HEK293 (cell line): ENCODE results near the gene SCAF1.
A peak's percentile ranks its signal among the peaks of the same experiment; 100 is the strongest.

Experiments used
- FEZF1 ChIP-seq: fragments of 450-650 bp; formaldehyde crosslinking; IDR thresholded peaks from 2 replicates; pipeline ENCODE4 v1.5.1; 2016; ENCODE audit warnings: missing biosample characterization, missing genetic modification characterization
- GLI4 ChIP-seq: fragments of 450-650 bp; formaldehyde crosslinking; IDR thresholded peaks from 2 replicates; pipeline ENCODE4 v1.5.1; 2016; ENCODE audit warnings: missing biosample characterization, missing genetic modification characterization
- KLF16 ChIP-seq: fragments of 450-650 bp; formaldehyde crosslinking; IDR thresholded peaks from 2 replicates; pipeline ENCODE4 v1.5.1; 2017; ENCODE audit warnings: missing biosample characterization, missing genetic modification characterization
- KLF9 ChIP-seq: fragments of 450-650 bp; formaldehyde crosslinking; IDR thresholded peaks from 2 replicates; pipeline ENCODE4 v1.5.1; 2016; ENCODE audit warnings: missing biosample characterization, missing genetic modification characterization, low read depth
- RBAK ChIP-seq: fragments of 450-650 bp; formaldehyde crosslinking; IDR thresholded peaks from 2 replicates; pipeline ENCODE4 v1.5.1; 2016; ENCODE audit warnings: missing biosample characterization, missing genetic modification characterization
- REST ChIP-seq: fragments of 450-650 bp; formaldehyde crosslinking; IDR thresholded peaks from 2 replicates; pipeline ENCODE4 v1.5.1; 2016; ENCODE audit warnings: missing biosample characterization, missing genetic modification characterization
- SALL2 ChIP-seq: fragments of 450-650 bp; formaldehyde crosslinking; IDR thresholded peaks from 2 replicates; pipeline ENCODE4 v1.5.0; 2017; ENCODE audit warnings: missing biosample characterization, mild to moderate bottlenecking, missing genetic modification characterization, borderline replicate concordance
- ZBTB6 ChIP-seq: fragments of 450-650 bp; formaldehyde crosslinking; IDR thresholded peaks from 2 replicates; pipeline ENCODE4 v1.5.1; 2017; ENCODE audit warnings: missing biosample characterization, missing genetic modification characterization
- ZFP37 ChIP-seq: fragments of 450-650 bp; formaldehyde crosslinking; IDR thresholded peaks from 2 replicates; pipeline ENCODE4 v1.5.1; 2016; ENCODE audit warnings: missing biosample characterization, missing genetic modification characterization
- ZNF10 ChIP-seq: fragments of 450-650 bp; formaldehyde crosslinking; IDR thresholded peaks from 2 replicates; pipeline ENCODE4 v1.5.1; 2017; ENCODE audit warnings: missing biosample characterization, missing genetic modification characterization
- ZNF121 ChIP-seq: fragments of 450-650 bp; formaldehyde crosslinking; IDR thresholded peaks from 2 replicates; pipeline ENCODE4 v1.5.1; 2016; ENCODE audit warnings: missing biosample characterization, missing genetic modification characterization
- ZNF202 ChIP-seq: fragments of 450-650 bp; formaldehyde crosslinking; IDR thresholded peaks from 2 replicates; pipeline ENCODE4 v1.5.1; 2016; ENCODE audit warnings: missing biosample characterization, missing genetic modification characterization, borderline replicate concordance
- ZNF513 ChIP-seq: fragments of 450-650 bp; IDR thresholded peaks from 2 replicates; pipeline ENCODE4 v1.5.1; 2018; ENCODE audit warnings: missing biosample characterization, missing genetic modification characterization
- ZNF514 ChIP-seq: fragments of 450-650 bp; formaldehyde crosslinking; IDR thresholded peaks from 2 replicates; pipeline ENCODE4 v1.5.1; 2016; ENCODE audit warnings: missing biosample characterization, missing genetic modification characterization
- ZNF548 ChIP-seq: fragments of 450-650 bp; formaldehyde crosslinking; IDR thresholded peaks from 2 replicates; pipeline ENCODE4 v1.5.1; 2016; ENCODE audit warnings: missing biosample characterization, missing genetic modification characterization
- ZNF549 ChIP-seq: fragments of 450-650 bp; IDR thresholded peaks from 2 replicates; pipeline ENCODE4 v1.5.1; 2018; ENCODE audit warnings: missing biosample characterization, missing genetic modification characterization, mild to moderate bottlenecking, inconsistent platforms, moderate library complexity
- ZNF677 ChIP-seq: fragments of 450-650 bp; IDR thresholded peaks from 2 replicates; pipeline ENCODE4 v1.5.0; 2018; ENCODE audit warnings: missing biosample characterization, mild to moderate bottlenecking, missing genetic modification characterization, moderate library complexity
- ZNF707 ChIP-seq: fragments of 450-650 bp; formaldehyde crosslinking; IDR thresholded peaks from 2 replicates; pipeline ENCODE4 v1.5.1; 2016; ENCODE audit warnings: missing biosample characterization, missing genetic modification characterization
- TF ChIP-seq, protein P1 (sequence below): fragments of 450-650 bp; formaldehyde crosslinking; IDR thresholded peaks from 2 replicates; pipeline ENCODE4 v1.5.1; 2016; ENCODE audit warnings: missing biosample characterization, missing genetic modification characterization
- TF ChIP-seq, protein P2 (sequence below): fragments of 450-650 bp; formaldehyde crosslinking; IDR thresholded peaks from 2 replicates; pipeline ENCODE4 v1.5.1; 2017; ENCODE audit warnings: missing biosample characterization, missing genetic modification characterization
- TF ChIP-seq, protein P3 (sequence below): fragments of 450-650 bp; formaldehyde crosslinking; IDR thresholded peaks from 2 replicates; pipeline ENCODE4 v1.5.1; 2016; ENCODE audit warnings: missing biosample characterization, missing genetic modification characterization
- TF ChIP-seq, protein P4 (sequence below): fragments of 450-650 bp; formaldehyde crosslinking; IDR thresholded peaks from 2 replicates; pipeline ENCODE4 v1.5.1; 2016; ENCODE audit warnings: missing biosample characterization, missing genetic modification characterization
- TF ChIP-seq, protein P5 (sequence below): fragments of 450-650 bp; formaldehyde crosslinking; conservative IDR thresholded peaks from 2 replicates; pipeline ENCODE4 v1.5.1; 2016; ENCODE audit warnings: low read depth, missing biosample characterization, missing genetic modification characterization

SCAF1 gene

DNA sequence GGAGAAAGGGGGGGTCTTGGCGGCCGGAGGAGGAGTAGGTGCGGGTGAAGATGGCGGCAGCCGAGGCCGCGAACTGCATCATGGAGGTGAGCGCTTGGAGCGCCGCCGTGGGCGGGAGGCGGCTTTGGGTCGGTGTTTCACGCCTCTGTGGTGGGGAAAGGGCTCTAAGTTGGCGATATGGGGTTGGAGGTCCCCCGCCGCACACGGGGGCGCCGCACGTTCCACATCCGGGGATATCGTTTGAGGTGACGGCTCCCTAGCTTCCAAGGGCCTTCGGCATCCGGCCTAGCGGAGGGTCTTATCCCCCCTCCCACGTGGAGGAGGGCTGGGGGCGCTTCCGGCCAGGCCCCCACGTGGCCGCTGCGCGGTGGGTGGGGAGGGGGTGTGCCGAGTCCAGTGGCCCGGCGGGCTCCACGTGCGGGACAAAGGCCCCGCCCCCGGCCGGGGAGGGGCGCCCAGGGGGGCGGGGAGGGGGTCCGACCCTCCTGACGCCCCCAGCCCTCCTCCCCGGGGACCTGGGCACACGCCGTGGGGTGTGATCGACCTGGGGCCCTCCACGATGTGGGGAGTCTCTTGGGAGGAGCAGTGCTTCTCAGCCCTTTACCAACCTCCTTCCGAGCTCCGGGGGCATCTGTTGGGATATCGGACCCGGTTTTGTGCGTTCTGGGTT, 35.4 kb downstream of the SCAF1 start, which contains the start of gene PRMT1 (continued):
- TF ChIP-seq, protein P1, sequence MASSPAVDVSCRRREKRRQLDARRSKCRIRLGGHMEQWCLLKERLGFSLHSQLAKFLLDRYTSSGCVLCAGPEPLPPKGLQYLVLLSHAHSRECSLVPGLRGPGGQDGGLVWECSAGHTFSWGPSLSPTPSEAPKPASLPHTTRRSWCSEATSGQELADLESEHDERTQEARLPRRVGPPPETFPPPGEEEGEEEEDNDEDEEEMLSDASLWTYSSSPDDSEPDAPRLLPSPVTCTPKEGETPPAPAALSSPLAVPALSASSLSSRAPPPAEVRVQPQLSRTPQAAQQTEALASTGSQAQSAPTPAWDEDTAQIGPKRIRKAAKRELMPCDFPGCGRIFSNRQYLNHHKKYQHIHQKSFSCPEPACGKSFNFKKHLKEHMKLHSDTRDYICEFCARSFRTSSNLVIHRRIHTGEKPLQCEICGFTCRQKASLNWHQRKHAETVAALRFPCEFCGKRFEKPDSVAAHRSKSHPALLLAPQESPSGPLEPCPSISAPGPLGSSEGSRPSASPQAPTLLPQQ (tag by site-specific recombination), result peak; percentile 80; the same call in 1 of the 2 replicates
- TF ChIP-seq ZNF202, result no peak
- no peak for TF ChIP-seq RBAK (tag by site-specific recombination)
- TF ChIP-seq KLF16 (tag by site-specific recombination), result peak; percentile 99
- no peak for TF ChIP-seq GLI4 (tag by site-specific recombination)
- TF ChIP-seq ZNF10 (tag by site-specific recombination), result no peak
- TF ChIP-seq, protein P2, sequence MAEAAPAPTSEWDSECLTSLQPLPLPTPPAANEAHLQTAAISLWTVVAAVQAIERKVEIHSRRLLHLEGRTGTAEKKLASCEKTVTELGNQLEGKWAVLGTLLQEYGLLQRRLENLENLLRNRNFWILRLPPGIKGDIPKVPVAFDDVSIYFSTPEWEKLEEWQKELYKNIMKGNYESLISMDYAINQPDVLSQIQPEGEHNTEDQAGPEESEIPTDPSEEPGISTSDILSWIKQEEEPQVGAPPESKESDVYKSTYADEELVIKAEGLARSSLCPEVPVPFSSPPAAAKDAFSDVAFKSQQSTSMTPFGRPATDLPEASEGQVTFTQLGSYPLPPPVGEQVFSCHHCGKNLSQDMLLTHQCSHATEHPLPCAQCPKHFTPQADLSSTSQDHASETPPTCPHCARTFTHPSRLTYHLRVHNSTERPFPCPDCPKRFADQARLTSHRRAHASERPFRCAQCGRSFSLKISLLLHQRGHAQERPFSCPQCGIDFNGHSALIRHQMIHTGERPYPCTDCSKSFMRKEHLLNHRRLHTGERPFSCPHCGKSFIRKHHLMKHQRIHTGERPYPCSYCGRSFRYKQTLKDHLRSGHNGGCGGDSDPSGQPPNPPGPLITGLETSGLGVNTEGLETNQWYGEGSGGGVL, result peak; percentile 77
- TF ChIP-seq ZBTB6 (tag by site-specific recombination), result 0 out of 2 replicates have a peak, but pooled peaks have one; percentile 34
- 0 out of 2 replicates have a peak, but pooled peaks have one; percentile 19 for TF ChIP-seq FEZF1 (tag by site-specific recombination)
- no peak for TF ChIP-seq ZNF514 (tag by site-specific recombination)
- TF ChIP-seq KLF9 (tag by site-specific recombination), result peak; percentile 99
- TF ChIP-seq, protein P3, sequence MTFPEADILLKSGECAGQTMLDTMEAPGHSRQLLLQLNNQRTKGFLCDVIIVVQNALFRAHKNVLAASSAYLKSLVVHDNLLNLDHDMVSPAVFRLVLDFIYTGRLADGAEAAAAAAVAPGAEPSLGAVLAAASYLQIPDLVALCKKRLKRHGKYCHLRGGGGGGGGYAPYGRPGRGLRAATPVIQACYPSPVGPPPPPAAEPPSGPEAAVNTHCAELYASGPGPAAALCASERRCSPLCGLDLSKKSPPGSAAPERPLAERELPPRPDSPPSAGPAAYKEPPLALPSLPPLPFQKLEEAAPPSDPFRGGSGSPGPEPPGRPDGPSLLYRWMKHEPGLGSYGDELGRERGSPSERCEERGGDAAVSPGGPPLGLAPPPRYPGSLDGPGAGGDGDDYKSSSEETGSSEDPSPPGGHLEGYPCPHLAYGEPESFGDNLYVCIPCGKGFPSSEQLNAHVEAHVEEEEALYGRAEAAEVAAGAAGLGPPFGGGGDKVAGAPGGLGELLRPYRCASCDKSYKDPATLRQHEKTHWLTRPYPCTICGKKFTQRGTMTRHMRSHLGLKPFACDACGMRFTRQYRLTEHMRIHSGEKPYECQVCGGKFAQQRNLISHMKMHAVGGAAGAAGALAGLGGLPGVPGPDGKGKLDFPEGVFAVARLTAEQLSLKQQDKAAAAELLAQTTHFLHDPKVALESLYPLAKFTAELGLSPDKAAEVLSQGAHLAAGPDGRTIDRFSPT, result no peak
- peak; percentile 29; the same call in 1 of the 2 replicates for TF ChIP-seq ZFP37 (tag by site-specific recombination)
- TF ChIP-seq, protein P4, sequence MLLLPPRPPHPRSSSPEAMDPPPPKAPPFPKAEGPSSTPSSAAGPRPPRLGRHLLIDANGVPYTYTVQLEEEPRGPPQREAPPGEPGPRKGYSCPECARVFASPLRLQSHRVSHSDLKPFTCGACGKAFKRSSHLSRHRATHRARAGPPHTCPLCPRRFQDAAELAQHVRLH (tag by site-specific recombination), result peak; percentile 74; the same call in 1 of the 2 replicates
- TF ChIP-seq ZNF549 (tag by site-specific recombination), result no peak
- no peak for TF ChIP-seq ZNF677
- TF ChIP-seq, protein P5, sequence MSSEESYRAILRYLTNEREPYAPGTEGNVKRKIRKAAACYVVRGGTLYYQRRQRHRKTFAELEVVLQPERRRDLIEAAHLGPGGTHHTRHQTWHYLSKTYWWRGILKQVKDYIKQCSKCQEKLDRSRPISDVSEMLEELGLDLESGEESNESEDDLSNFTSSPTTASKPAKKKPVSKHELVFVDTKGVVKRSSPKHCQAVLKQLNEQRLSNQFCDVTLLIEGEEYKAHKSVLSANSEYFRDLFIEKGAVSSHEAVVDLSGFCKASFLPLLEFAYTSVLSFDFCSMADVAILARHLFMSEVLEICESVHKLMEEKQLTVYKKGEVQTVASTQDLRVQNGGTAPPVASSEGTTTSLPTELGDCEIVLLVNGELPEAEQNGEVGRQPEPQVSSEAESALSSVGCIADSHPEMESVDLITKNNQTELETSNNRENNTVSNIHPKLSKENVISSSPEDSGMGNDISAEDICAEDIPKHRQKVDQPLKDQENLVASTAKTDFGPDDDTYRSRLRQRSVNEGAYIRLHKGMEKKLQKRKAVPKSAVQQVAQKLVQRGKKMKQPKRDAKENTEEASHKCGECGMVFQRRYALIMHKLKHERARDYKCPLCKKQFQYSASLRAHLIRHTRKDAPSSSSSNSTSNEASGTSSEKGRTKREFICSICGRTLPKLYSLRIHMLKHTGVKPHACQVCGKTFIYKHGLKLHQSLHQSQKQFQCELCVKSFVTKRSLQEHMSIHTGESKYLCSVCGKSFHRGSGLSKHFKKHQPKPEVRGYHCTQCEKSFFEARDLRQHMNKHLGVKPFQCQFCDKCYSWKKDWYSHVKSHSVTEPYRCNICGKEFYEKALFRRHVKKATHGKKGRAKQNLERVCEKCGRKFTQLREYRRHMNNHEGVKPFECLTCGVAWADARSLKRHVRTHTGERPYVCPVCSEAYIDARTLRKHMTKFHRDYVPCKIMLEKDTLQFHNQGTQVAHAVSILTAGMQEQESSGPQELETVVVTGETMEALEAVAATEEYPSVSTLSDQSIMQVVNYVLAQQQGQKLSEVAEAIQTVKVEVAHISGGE (tag by site-specific recombination), result peak; percentile 62; the same call in 1 of the 2 replicates
- no peak for TF ChIP-seq ZNF121 (tag by site-specific recombination)
- TF ChIP-seq SALL2 (tag by site-specific recombination), result no peak
- TF ChIP-seq ZNF548, result no peak
- no peak for TF ChIP-seq ZNF707 (tag by site-specific recombination)
- peak; percentile 44; the same call in 1 of the 2 replicates for TF ChIP-seq REST
- no peak for TF ChIP-seq ZNF513 (tag by site-specific recombination)
